T-cell (primary cell): ENCODE data around the gene ROGDI. TPM values are rescaled to one million over a fixed set of nuclear protein-coding genes. Genes with fewer than 3 reads are reported as not detected.

Source experiments
- ATAC-seq, 4 experiments: fragments of 200-7000 bp in 3 of 4; fragments of 150-1000 bp in 1 of 4; cut with Tn5 transposase; replicated peaks in 1 of 4; 1 replicate in 3 of 4; 2 replicates in 1 of 4; pipeline ENCODE4 v1.10.0; 2021; ENCODE audit warnings: moderate library complexity in 3 of 4, mild to moderate bottlenecking in 2 of 4, moderate number of reproducible peaks in 1 of 4
- CTCF ChIA-PET, 2 donors: fragments of 300-600 bp; sonication (Branson Sonifier 250); formaldehyde crosslinking; loops; one replicate each; lab custom pipeline; 2022; ENCODE audit warnings: antibody characterized with exemption in 2 of 2; lab: Charles Lee
- POLR2A ChIA-PET, 2 donors: fragments of 300-600 bp; sonication (Branson Sonifier 250); formaldehyde crosslinking; loops; one replicate each; lab custom pipeline; 2022; ENCODE audit warnings: antibody characterized with exemption in 2 of 2; lab: Charles Lee
- DNase-seq, 35 experiments: peaks; one replicate each; pipeline versions ENCODE4 v3.0.0 to v3.0.0-alpha.2; 2013 to 2023
- H3K27ac ChIP-seq: one replicate; pipeline ENCODE4 v1.5.1; 2013; ENCODE audit warnings: low read length
- H3K27me3 ChIP-seq, 2 experiments: replicated peaks in 1 of 2; 1 replicate in 1 of 2; 2 replicates in 1 of 2; pipeline versions ENCODE4 v1.6.1 to v1.7.0; 2013; ENCODE audit warnings: low read length in 1 of 2, mixed read lengths in 1 of 2; ENCODE audit not compliant: control insufficient read depth in 2 of 2, insufficient read depth in 2 of 2; ENCODE audit errors: extremely low read depth in 1 of 2
- H3K36me3 ChIP-seq, 2 donors: 1 replicate in 1 of 2; 2 replicates in 1 of 2; pipeline versions ENCODE4 v1.6.1 to v1.7.0; 2013; ENCODE audit warnings: low read length in 1 of 2; ENCODE audit not compliant: control insufficient read depth in 2 of 2, insufficient read depth in 1 of 2; ENCODE audit errors: extremely low read depth in 1 of 2
- H3K4me1 ChIP-seq, 2 experiments: 1 replicate in 1 of 2; 2 replicates in 1 of 2; pipeline versions ENCODE4 v1.6.1 to v1.7.0; 2013; ENCODE audit warnings: low read length in 2 of 2, mixed read lengths in 1 of 2; ENCODE audit not compliant: insufficient read depth in 2 of 2, control insufficient read depth in 1 of 2; ENCODE audit errors: extremely low read depth in 1 of 2
- H3K4me3 ChIP-seq, 2 donors: 1 replicate in 1 of 2; 2 replicates in 1 of 2; pipeline versions ENCODE4 v1.5.1 to v1.7.0; 2013; ENCODE audit warnings: mild to moderate bottlenecking in 2 of 2, low read length in 1 of 2, moderate library complexity in 1 of 2; ENCODE audit not compliant: control insufficient read depth in 1 of 2; ENCODE audit errors: extremely low read depth in 1 of 2
- H3K9me3 ChIP-seq: 2 replicates; pipeline ENCODE4 v1.7.0; 2013
- H3K27ac Mint-ChIP-seq, 2 donors: one replicate each; pipeline ENCODE4 v1.8.0; 2020 to 2021; ENCODE audit warnings: mild to moderate bottlenecking in 2 of 2, mixed read lengths in 2 of 2
- H3K27me3 Mint-ChIP-seq, 2 donors: one replicate each; pipeline ENCODE4 v1.8.0; 2021 to 2022; ENCODE audit warnings: mixed read lengths in 2 of 2
- H3K36me3 Mint-ChIP-seq: one replicate; pipeline ENCODE4 v1.8.0; 2021; ENCODE audit warnings: mixed read lengths
- H3K4me1 Mint-ChIP-seq, 3 donors: one replicate each; pipeline ENCODE4 v1.8.0; 2020 to 2022; ENCODE audit warnings: mixed read lengths in 3 of 3, mild to moderate bottlenecking in 1 of 3
- H3K4me3 Mint-ChIP-seq, 3 donors: one replicate each; pipeline ENCODE4 v1.8.0; 2020 to 2022; ENCODE audit warnings: mild to moderate bottlenecking in 3 of 3, mixed read lengths in 3 of 3, moderate library complexity in 3 of 3
- H3K9me3 Mint-ChIP-seq, 3 donors: one replicate each; pipeline ENCODE4 v1.8.0; 2020 to 2022; ENCODE audit warnings: mixed read lengths in 3 of 3
- WGBS: methylation state at CpG from one replicate; pipeline ENCODE4 v1.1.5; 2013; ENCODE audit warnings: missing lambda C conversion rate; ENCODE audit not compliant: insufficient coverage; 5-methylcytosine and 5-hydroxymethylcytosine counted together
- total RNA-seq, 35 experiments: library from RNA in 6 of 35; stranded (reverse) in 6 of 35; fragments of 120-200 nt in 1 of 35; gene quantifications; one replicate each; pipeline versions ENCODE4 v1.2.1 to v1.2.4 and lab custom pipeline; 2013 to 2026

ROGDI gene
- total RNA-seq, 5 donors from 2014 or later (not counting 1 experiment from before 2014, with no cell fraction given): 12.1 to 20.2 (median 13.2) TPM

DNA sequence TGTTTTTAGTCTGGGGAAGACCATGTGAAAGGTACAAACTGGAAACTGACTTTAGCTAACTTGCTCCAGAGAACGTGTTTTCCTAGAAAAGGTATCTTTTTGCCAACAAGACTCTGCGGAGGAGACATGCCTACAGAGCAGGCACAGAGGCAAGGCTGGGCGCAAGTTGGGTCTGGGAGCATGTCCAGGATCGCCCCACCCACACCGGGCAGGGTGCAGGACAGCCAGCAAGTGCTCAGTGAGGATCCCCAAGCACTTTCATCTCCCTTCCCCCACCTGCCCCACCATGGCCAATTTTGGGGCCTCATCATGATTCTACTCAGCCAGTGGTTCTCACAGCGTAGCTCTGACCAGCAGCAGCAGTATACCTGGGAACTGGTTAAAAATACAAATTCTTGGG, 18.2 kb upstream of the ROGDI start:
- H3K4me1 ChIP-seq: no peaks in the 10 kb centered on the region
- H3K36me3 Mint-ChIP-seq: peaks cover 45% of the 10 kb centered on the region
- no peaks in the 10 kb centered on the region for H3K27me3 Mint-ChIP-seq
- H3K4me1 Mint-ChIP-seq: no peaks in the 10 kb centered on the region
- ChIA-PET POLR2A (no interaction called here), CTCF (no interaction called here)
- ATAC-seq: no peak
- H3K9me3 Mint-ChIP-seq: no peaks in the 10 kb centered on the region
- no peak overlapping the region for H3K27ac Mint-ChIP-seq
- DNase-seq: no peak
- peaks cover 10 to 81% of the 10 kb centered on the region in 2 donors for H3K36me3 ChIP-seq
- no peak overlapping the region for H3K27ac ChIP-seq
- H3K27me3 ChIP-seq: no peaks in the 10 kb centered on the region
- no peak overlapping the region for H3K4me3 ChIP-seq
- H3K4me3 Mint-ChIP-seq: no peak overlapping the region
- 93% methylated on average over 5 of the region's 6 CpGs for WGBS
- no peaks in the 10 kb centered on the region for H3K9me3 ChIP-seq

DNA sequence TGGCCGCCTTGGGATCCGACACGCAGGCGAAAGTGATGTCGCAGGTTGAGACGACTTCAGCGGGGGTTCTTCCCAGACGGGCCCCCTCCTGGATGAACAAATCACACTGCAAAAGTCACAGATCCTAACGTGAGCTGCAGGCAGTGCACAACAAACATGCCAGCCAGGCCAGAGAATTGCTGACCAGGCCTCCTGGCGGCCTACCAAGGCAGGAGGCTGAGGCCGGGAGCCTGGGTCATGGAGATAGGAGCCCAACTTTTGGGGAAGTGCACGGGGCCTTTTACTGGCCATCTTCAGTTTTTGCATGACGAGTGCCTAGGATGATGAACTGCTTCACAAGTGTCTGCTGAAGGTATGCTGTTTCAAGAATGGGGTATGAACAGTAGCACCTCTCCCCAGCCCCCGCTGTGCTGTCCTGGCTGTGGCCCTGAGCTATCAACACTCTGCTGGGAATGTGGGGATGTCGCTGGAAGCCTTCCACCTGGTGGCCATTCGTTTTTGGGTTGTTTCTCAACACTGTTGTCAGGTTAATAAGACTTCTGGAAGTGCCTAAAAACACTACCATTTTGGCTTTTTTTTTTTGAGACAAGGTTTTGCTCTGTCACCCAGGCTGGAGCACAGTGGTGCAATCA, 12.2 kb upstream of the ROGDI start:
- Mint-ChIP-seq H3K27me3 (no peaks in the 10 kb centered on the region), H3K4me1 (no peaks in the 10 kb centered on the region), H3K4me3 (no peak overlapping the region), H3K36me3 (peaks cover 46% of the 10 kb centered on the region), H3K9me3 (no peaks in the 10 kb centered on the region), H3K27ac (no peak overlapping the region)
- ChIA-PET CTCF (no interaction called here), POLR2A (interaction anchor here in 1 of 2 donors (0.7 kb wide), 1 partner anchor 13 kb away, joined by 3 read pairs; no protein-coding TSS in a partner anchor)
- no peak overlapping the region for H3K4me3 ChIP-seq
- H3K9me3 ChIP-seq: no peaks in the 10 kb centered on the region
- H3K4me1 ChIP-seq: no peaks in the 10 kb centered on the region
- H3K36me3 ChIP-seq: peaks cover 13 to 59% of the 10 kb centered on the region in 2 donors
- ATAC-seq (no peak), DNase-seq (no peak)
- H3K27ac ChIP-seq: no peak overlapping the region
- WGBS: 97% methylated on average over 15 of the region's 16 CpGs
- H3K27me3 ChIP-seq: no peaks in the 10 kb centered on the region

DNA sequence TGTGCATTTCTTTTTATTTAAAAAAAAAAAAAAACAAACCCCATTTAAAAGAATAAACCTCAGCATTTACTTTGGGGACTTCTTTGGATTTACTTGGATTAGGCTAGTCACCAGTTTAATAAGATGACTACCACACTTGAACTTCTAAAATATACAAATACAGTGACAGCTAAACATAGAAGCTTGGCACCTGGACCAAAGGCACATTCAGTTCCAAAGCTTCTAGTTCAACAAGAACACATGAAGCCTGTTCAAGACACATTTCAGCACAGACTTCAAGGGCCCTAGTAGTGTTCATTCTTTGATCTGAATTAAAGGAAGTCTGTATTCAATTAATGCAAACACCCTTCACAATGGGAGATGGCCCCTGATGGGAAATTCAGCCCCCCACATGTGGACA, 11.6 kb upstream of the ROGDI start:
- Mint-ChIP-seq H3K27me3 (no peaks in the 10 kb centered on the region), H3K9me3 (no peaks in the 10 kb centered on the region), H3K4me1 (no peaks in the 10 kb centered on the region), H3K36me3 (peaks cover 43% of the 10 kb centered on the region), H3K4me3 (no peak overlapping the region), H3K27ac (no peak overlapping the region)
- no peaks in the 10 kb centered on the region for H3K9me3 ChIP-seq
- ChIA-PET POLR2A (interaction anchor here in 1 of 2 donors (0.7 kb wide), 1 partner anchor 13 kb away, joined by 3 read pairs; no protein-coding TSS in a partner anchor), CTCF (no interaction called here)
- DNase-seq (no peak), ATAC-seq (no peak)
- peaks cover 13 to 56% of the 10 kb centered on the region in 2 donors for H3K36me3 ChIP-seq
- H3K27me3 ChIP-seq: no peaks in the 10 kb centered on the region
- no peak overlapping the region for H3K4me3 ChIP-seq
- H3K4me1 ChIP-seq: no peaks in the 10 kb centered on the region
- H3K27ac ChIP-seq: no peak overlapping the region

DNA sequence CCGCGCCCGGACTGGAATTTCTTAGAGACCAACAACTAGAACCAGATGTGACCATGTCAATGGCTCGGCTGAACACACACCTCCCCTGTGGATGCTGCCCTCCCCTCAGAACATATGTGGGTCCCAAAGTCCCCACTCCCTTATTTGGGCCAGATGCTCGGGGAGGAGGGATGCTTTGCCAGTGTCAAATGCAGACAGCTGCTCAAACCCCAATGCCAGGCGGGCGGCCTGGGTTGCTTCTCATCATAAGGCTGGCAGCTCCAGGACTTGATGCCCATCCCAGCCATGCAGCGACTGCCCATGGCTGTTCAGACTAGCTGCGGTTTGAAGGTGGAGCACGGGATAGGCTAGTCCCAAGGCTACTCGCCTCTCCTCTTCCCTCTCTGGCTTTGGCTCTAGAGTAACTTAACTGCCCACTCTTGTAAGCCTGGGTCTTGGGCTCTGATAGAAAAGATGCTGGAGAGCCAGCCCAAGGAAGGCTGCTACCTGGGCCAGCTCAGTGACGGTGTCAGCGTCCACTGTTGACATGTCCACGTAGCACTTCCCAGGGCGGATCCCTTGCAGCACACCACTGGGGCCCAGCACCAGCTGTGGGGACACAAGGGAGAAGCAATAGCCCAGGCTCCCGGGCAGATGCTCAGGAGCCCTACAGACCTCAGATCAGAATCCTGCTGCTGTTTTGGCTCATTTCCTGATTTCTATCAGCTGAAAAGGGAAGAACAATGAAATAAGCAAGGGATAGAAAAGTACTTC, 11.0 kb upstream of the ROGDI start:
- H3K27me3 Mint-ChIP-seq: no peaks in the 10 kb centered on the region
- Histone ChIP-seq H3K27ac (no peak overlapping the region), H3K4me3 (no peak overlapping the region), H3K4me1 (no peaks in the 10 kb centered on the region), H3K9me3 (no peaks in the 10 kb centered on the region), H3K27me3 (no peaks in the 10 kb centered on the region), H3K36me3 (peaks cover 9 to 54% of the 10 kb centered on the region in 2 donors)
- no peaks in the 10 kb centered on the region for H3K4me1 Mint-ChIP-seq
- DNase-seq (no peak), ATAC-seq (no peak)
- no peak overlapping the region for H3K27ac Mint-ChIP-seq
- H3K9me3 Mint-ChIP-seq: no peaks in the 10 kb centered on the region
- POLR2A ChIA-PET: interaction anchor here in 1 of 2 donors (0.7 kb wide), 1 partner anchor 14 kb away, joined by 3 read pairs; no protein-coding TSS in a partner anchor
- WGBS: 98% methylated on average over 13 of the region's 16 CpGs
- no peak overlapping the region for H3K4me3 Mint-ChIP-seq
- H3K36me3 Mint-ChIP-seq: peaks cover 38% of the 10 kb centered on the region
- CTCF ChIA-PET: no interaction called here

DNA sequence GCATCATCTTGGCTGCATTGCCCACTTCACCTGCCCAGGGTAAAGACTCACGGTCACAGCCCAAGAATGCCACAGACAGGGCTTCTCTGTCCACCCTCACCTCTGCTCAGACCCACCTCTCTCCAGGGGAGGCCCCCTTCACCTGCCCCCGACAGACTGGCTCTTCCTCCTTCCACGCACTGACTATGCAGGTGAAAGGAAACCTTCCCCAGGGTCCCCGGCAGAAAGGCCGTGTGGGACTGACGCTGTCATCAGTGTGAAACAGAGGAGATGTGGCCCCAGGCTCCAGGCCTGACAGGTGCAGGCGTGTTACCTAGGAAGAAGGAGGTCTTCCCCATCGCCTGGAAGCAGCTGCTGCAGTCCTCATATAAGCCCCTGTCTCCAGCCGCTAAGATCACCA, 9.3 kb upstream of the ROGDI start:
- Histone ChIP-seq H3K9me3 (no peaks in the 10 kb centered on the region), H3K27ac (no peak overlapping the region), H3K27me3 (no peaks in the 10 kb centered on the region), H3K4me1 (no peaks in the 10 kb centered on the region), H3K36me3 (peaks cover 7 to 50% of the 10 kb centered on the region in 2 donors), H3K4me3 (no peak overlapping the region)
- Mint-ChIP-seq H3K9me3 (no peaks in the 10 kb centered on the region), H3K27ac (peak overlapping the region; percentile 31), H3K36me3 (peaks cover 37% of the 10 kb centered on the region), H3K4me3 (no peak overlapping the region), H3K4me1 (no peaks in the 10 kb centered on the region), H3K27me3 (no peaks in the 10 kb centered on the region)
- ATAC-seq: no peak
- POLR2A ChIA-PET: no interaction called here
- CTCF ChIA-PET: no interaction called here
- 84% methylated on average over 3 of the region's 9 CpGs for WGBS
- no peak for DNase-seq

GRCh38 chr16:4811242-4811641, 8.8 kb upstream of the ROGDI start:
- Mint-ChIP-seq H3K36me3 (peaks cover 34% of the 10 kb centered on the region), H3K9me3 (no peaks in the 10 kb centered on the region), H3K4me3 (no peak overlapping the region), H3K27me3 (no peaks in the 10 kb centered on the region), H3K27ac (peak overlapping the region in 1 of 2 donors; percentile 17), H3K4me1 (no peaks in the 10 kb centered on the region)
- WGBS: 94% methylated on average over 3 of the region's 3 CpGs
- ChIA-PET POLR2A (interaction anchor here (0.7 kb wide), 2 partner anchors 35 to 146 kb away, joined by 10 to 14 read pairs; no protein-coding TSS in a partner anchor), CTCF (no interaction called here)
- Histone ChIP-seq H3K4me3 (no peak overlapping the region), H3K27ac (no peak overlapping the region), H3K27me3 (no peaks in the 10 kb centered on the region), H3K36me3 (peaks cover 7 to 53% of the 10 kb centered on the region in 2 donors), H3K4me1 (no peaks in the 10 kb centered on the region), H3K9me3 (no peaks in the 10 kb centered on the region)
- no peak for DNase-seq
- no peak for ATAC-seq
